GM12891 (cell line): Measurements from ENCODE around the gene PLS3.

Source experiments
- PAX5 ChIP-seq: IDR thresholded peaks from 2 replicates; pipeline ENCODE4 v1.6.1; 2011; ENCODE audit warnings: low read length, moderate library complexity, mild to moderate bottlenecking; ENCODE audit not compliant: insufficient read depth, severe bottlenecking
- POLR2A ChIP-seq: IDR thresholded peaks from 2 replicates; pipeline ENCODE4 v1.6.1; 2011; ENCODE audit warnings: low read depth, low read length, control low read depth
- POLR2AphosphoS5 ChIP-seq: IDR thresholded peaks from 2 replicates; pipeline ENCODE4 v1.6.1; 2011; ENCODE audit warnings: low read depth, low read length, control low read depth
- POU2F2 ChIP-seq: IDR thresholded peaks from 2 replicates; pipeline ENCODE4 v1.6.1; 2011; ENCODE audit warnings: low read depth, mild to moderate bottlenecking, control low read depth, low read length, moderate library complexity
- SPI1 ChIP-seq: IDR thresholded peaks from 2 replicates; pipeline ENCODE4 v1.6.1; 2011; ENCODE audit warnings: low read depth, low read length, control low read depth
- TAF1 ChIP-seq: IDR thresholded peaks from 2 replicates; pipeline ENCODE4 v1.6.1; 2011; ENCODE audit warnings: low read depth, low read length, control low read depth

GRCh38 chrX:115518113-115518512 lies 42.9 kb upstream of the PLS3 start:
- TF ChIP-seq POLR2AphosphoS5 (no peak), POLR2A (no peak), TAF1 (no peak), SPI1 (no peak), POU2F2 (no peak), PAX5 (no peak)
